Measurements from ENCODE around the gene SHISAL1. TPM values are rescaled to one million over a fixed set of nuclear protein-coding genes. Genes with fewer than 3 reads are reported as not detected.

Gene SHISAL1
- total RNA-seq, 1 experiment from 2014 or later, result 2.9 TPM

DNA sequence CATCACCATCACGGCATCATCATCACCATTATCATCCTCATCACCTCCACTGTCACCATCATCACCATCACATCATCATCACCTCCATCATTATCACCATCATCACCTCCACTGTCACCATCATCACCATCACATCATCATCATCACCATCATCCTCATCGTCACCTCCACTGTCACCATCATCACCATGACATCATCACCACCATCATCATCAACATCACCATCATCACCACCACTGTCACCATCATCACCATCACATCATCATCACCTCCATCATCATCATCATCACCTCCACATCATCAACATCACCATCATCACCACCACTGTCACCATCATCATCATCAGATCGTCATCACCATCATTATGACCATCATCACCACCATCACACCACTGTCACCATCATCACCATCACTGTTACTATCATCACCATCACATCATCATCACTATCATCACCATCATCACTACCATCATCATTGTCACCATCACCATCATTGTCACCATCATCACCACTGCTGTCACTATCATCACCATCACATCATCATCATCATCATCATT lies 99.2 kb downstream of the SHISAL1 start:
- Histone ChIP-seq H4K20me1 (ENCODE audit: control insufficient read depth, insufficient read depth, insufficient read length) (no peaks in the 10 kb centered on the region), H3K4me1 (ENCODE audit: insufficient read depth, low read length) (no peaks in the 10 kb centered on the region), H3K79me2 (ENCODE audit: insufficient read depth, low read length) (no peaks in the 10 kb centered on the region), H3K18ac (ENCODE audit: insufficient read length, low read depth, low read length) (no peak overlapping the region), H3K9me3 (ENCODE audit: control insufficient read depth, low read depth, low read length) (no peaks in the 10 kb centered on the region), H4K91ac (ENCODE audit: insufficient read length, low read depth, low read length) (no peak overlapping the region), H3K14ac (ENCODE audit: insufficient read depth, low read length) (no peak overlapping the region), H2BK15ac (ENCODE audit: low read depth, low read length) (no peak overlapping the region), H3K27me3 (ENCODE audit: insufficient read depth, low read length) (no peaks in the 10 kb centered on the region), H3K23me2 (ENCODE audit: insufficient read length, low read depth, low read length, poor library complexity, severe bottlenecking) (no peaks in the 10 kb centered on the region), H2AK5ac (ENCODE audit: insufficient read length, low read length) (no peak overlapping the region), H2AFZ (ENCODE audit: low read length) (no peak overlapping the region), H2BK12ac (ENCODE audit: insufficient read length, low read depth, low read length) (no peak overlapping the region), H3K4me2 (ENCODE audit: insufficient read depth, insufficient read length, low read length) (no peak overlapping the region), H4K8ac (replicated peaks; ENCODE audit: insufficient read length, low read depth, low read length) (no peak overlapping the region), H3K79me1 (ENCODE audit: insufficient read depth, low read depth, low read length, poor library complexity, severe bottlenecking) (no peaks in the 10 kb centered on the region), H2BK5ac (ENCODE audit: insufficient read length, low read length) (no peak overlapping the region), H3T11ph (ENCODE audit: low read length) (no peak overlapping the region), H3K4ac (ENCODE audit: low read depth, low read length) (no peak overlapping the region), H3K56ac (ENCODE audit: insufficient read length, low read depth, low read length) (no peak overlapping the region), H2BK120ac (ENCODE audit: low read depth, low read length, poor library complexity, severe bottlenecking) (no peak overlapping the region), H3K9ac (ENCODE audit: extremely low read depth, insufficient read length, low read length) (no peak overlapping the region), H3K23ac (ENCODE audit: insufficient read length, low read depth, low read length) (no peak overlapping the region), H2BK20ac (ENCODE audit: low read depth, low read length, poor library complexity, severe bottlenecking) (no peak overlapping the region), H3K27ac (ENCODE audit: insufficient read length, low read depth, low read length) (no peak overlapping the region), H4K5ac (ENCODE audit: insufficient read length, low read depth, low read length) (peak overlapping the region; percentile 8)
- no peak for DNase-seq
- peaks cover 0 to 4% of the 10 kb centered on the region in 2 experiments; a peak in 2 of 4 replicates for H3K4me1 Mint-ChIP-seq
- TF ChIP-seq, protein P1, sequence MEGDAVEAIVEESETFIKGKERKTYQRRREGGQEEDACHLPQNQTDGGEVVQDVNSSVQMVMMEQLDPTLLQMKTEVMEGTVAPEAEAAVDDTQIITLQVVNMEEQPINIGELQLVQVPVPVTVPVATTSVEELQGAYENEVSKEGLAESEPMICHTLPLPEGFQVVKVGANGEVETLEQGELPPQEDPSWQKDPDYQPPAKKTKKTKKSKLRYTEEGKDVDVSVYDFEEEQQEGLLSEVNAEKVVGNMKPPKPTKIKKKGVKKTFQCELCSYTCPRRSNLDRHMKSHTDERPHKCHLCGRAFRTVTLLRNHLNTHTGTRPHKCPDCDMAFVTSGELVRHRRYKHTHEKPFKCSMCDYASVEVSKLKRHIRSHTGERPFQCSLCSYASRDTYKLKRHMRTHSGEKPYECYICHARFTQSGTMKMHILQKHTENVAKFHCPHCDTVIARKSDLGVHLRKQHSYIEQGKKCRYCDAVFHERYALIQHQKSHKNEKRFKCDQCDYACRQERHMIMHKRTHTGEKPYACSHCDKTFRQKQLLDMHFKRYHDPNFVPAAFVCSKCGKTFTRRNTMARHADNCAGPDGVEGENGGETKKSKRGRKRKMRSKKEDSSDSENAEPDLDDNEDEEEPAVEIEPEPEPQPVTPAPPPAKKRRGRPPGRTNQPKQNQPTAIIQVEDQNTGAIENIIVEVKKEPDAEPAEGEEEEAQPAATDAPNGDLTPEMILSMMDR (conservative IDR thresholded peaks at IDR 0.05), result no peak
- H3K36me3 Mint-ChIP-seq (ENCODE audit: insufficient read depth in 1 of 3, low read depth in 3 of 3), result peaks cover 0 to 3% (median 0%) of the 10 kb centered on the region in 3 experiments; a peak in 2 of 7 replicates
- no peak overlapping the region for H3K4me3 Mint-ChIP-seq
- WGBS (ENCODE audit: extremely low coverage, insufficient read length, low lambda C conversion rate), result 100% methylated on average over 1 of the region's 3 CpGs
- peaks cover 0 to 14% of the 10 kb centered on the region in 2 experiments; a peak in 3 of 5 replicates for H3K9me3 Mint-ChIP-seq
- no peak overlapping the region for H3K27ac Mint-ChIP-seq
- H3K27me3 Mint-ChIP-seq (ENCODE audit: low read depth), result peaks cover 11% of the 10 kb centered on the region
